CD14-positive monocyte (primary cell): ENCODE results near the gene PLD1. TPM values are rescaled to one million over a fixed set of nuclear protein-coding genes. Genes with fewer than 3 reads are reported as not detected.
A peak's percentile ranks its signal among the peaks of the same experiment; 100 is the strongest.

ENCODE experiments used
- DNase-seq, 3 donors: peaks; one replicate each; pipeline ENCODE4 v3.0.0-alpha.2; 2011 to 2022
- H2AFZ ChIP-seq: 2 replicates; pipeline ENCODE4 v1.6.0; 2012; ENCODE audit warnings: mild to moderate bottlenecking, low read depth, low read length, inconsistent platforms; ENCODE audit not compliant: insufficient read depth, poor library complexity, severe bottlenecking
- H3K27ac ChIP-seq, 2 donors: 1 replicate in 1 of 2; 2 replicates in 1 of 2; pipeline ENCODE4 v1.5.1; 2012 to 2013; ENCODE audit warnings: low read length in 2 of 2, control low read depth in 1 of 2, inconsistent platforms in 1 of 2, low read depth in 1 of 2, mild to moderate bottlenecking in 1 of 2
- H3K27me3 ChIP-seq, 2 donors: one replicate each; pipeline versions ENCODE4 v1.6.0 to v1.6.1; 2011 to 2013; ENCODE audit warnings: low read length in 2 of 2; ENCODE audit not compliant: control insufficient read depth in 2 of 2, insufficient read depth in 2 of 2
- H3K36me3 ChIP-seq, 2 donors: replicated peaks in 1 of 2; 1 replicate in 1 of 2; 2 replicates in 1 of 2; pipeline versions ENCODE4 v1.5.1 to v1.6.1; 2012 to 2013; ENCODE audit warnings: low read length in 2 of 2, control low read depth in 1 of 2, inconsistent platforms in 1 of 2, mild to moderate bottlenecking in 1 of 2; ENCODE audit not compliant: insufficient read depth in 2 of 2, control insufficient read depth in 1 of 2
- H3K4me1 ChIP-seq, 2 donors: 1 replicate in 1 of 2; 2 replicates in 1 of 2; pipeline versions ENCODE4 v1.5.1 to v1.6.1; 2012 to 2013; ENCODE audit warnings: low read length in 2 of 2, control low read depth in 1 of 2, inconsistent platforms in 1 of 2, mild to moderate bottlenecking in 1 of 2, moderate library complexity in 1 of 2; ENCODE audit not compliant: insufficient read depth in 2 of 2, control insufficient read depth in 1 of 2
- H3K4me2 ChIP-seq: replicated peaks from 2 replicates; pipeline ENCODE3; 2012; ENCODE audit warnings: low read length, moderate library complexity, mild to moderate bottlenecking; ENCODE audit not compliant: poor library complexity, severe bottlenecking; ENCODE audit errors: extremely low read depth
- H3K4me3 ChIP-seq, 3 experiments: fragments of 200-600 bp in 1 of 3; sonication (generic) in 1 of 3; replicated peaks in 1 of 3; 1 replicate in 2 of 3; 2 replicates in 1 of 3; pipeline ENCODE4 v1.5.1; 2011 to 2013; ENCODE audit warnings: low read length in 3 of 3, mild to moderate bottlenecking in 3 of 3, control low read depth in 2 of 3, low read depth in 2 of 3, inconsistent platforms in 1 of 3, moderate library complexity in 1 of 3
- H3K79me2 ChIP-seq: 2 replicates; pipeline ENCODE4 v1.6.0; 2012; ENCODE audit warnings: mild to moderate bottlenecking, control low read depth, inconsistent platforms, low read length, moderate library complexity; ENCODE audit not compliant: insufficient read depth
- H3K9ac ChIP-seq: 2 replicates; pipeline ENCODE4 v1.6.0; 2017; ENCODE audit warnings: low read length, mild to moderate bottlenecking; ENCODE audit not compliant: insufficient read depth, poor library complexity, severe bottlenecking
- H3K9me3 ChIP-seq, 2 donors: replicated peaks in 1 of 2; 1 replicate in 1 of 2; 2 replicates in 1 of 2; pipeline versions ENCODE4 v1.5.1 to v1.6.1; 2012 to 2013; ENCODE audit warnings: low read length in 2 of 2, control low read depth in 1 of 2; ENCODE audit not compliant: control insufficient read depth in 1 of 2, insufficient read depth in 1 of 2
- H4K20me1 ChIP-seq: 2 replicates; pipeline ENCODE4 v1.6.0; 2012; ENCODE audit warnings: mild to moderate bottlenecking, low read length, control low read depth, moderate library complexity; ENCODE audit not compliant: insufficient read depth
- H3K27ac Mint-ChIP-seq, 7 donors: one replicate each; pipeline ENCODE4 v1.8.0; 2020; ENCODE audit warnings: mild to moderate bottlenecking in 7 of 7, mixed read lengths in 7 of 7, moderate library complexity in 6 of 7, inconsistent platforms in 2 of 7
- H3K27me3 Mint-ChIP-seq, 3 donors: one replicate each; pipeline ENCODE4 v1.8.0; 2021 to 2022; ENCODE audit warnings: low read depth in 3 of 3, mild to moderate bottlenecking in 3 of 3, mixed read lengths in 3 of 3, moderate library complexity in 3 of 3, inconsistent platforms in 1 of 3
- H3K36me3 Mint-ChIP-seq, 2 donors: one replicate each; pipeline ENCODE4 v1.8.0; 2020; ENCODE audit warnings: mixed read lengths in 2 of 2, inconsistent platforms in 1 of 2, mild to moderate bottlenecking in 1 of 2
- H3K4me1 Mint-ChIP-seq: one replicate; pipeline ENCODE4 v1.8.0; 2020; ENCODE audit warnings: mild to moderate bottlenecking, mixed read lengths
- H3K4me3 Mint-ChIP-seq, 2 donors: one replicate each; pipeline ENCODE4 v1.8.0; 2020; ENCODE audit warnings: mild to moderate bottlenecking in 2 of 2, mixed read lengths in 2 of 2, moderate library complexity in 1 of 2
- H3K9me3 Mint-ChIP-seq, 7 donors: one replicate each; pipeline ENCODE4 v1.8.0; 2020 to 2022; ENCODE audit warnings: mixed read lengths in 7 of 7, mild to moderate bottlenecking in 6 of 7, moderate library complexity in 6 of 7, inconsistent platforms in 2 of 7
- CTCF ChIP-seq: fragments of 200-600 bp; IDR thresholded peaks from one replicate; pipeline ENCODE4 v1.8.0; 2022; ENCODE audit warnings: antibody characterized with exemption, mild to moderate bottlenecking
- WGBS: methylation state at CpG from one replicate; pipeline ENCODE4 v1.1.5; 2013; ENCODE audit warnings: missing lambda C conversion rate; ENCODE audit not compliant: insufficient coverage; 5-methylcytosine and 5-hydroxymethylcytosine counted together
- intact Hi-C, 2 donors: fragments of 100-400 bp; cut with micrococcal nuclease; formaldehyde crosslinking; loops; one replicate each; pipeline versions ENCODE4 v1.15.0 to v1.15.1; 2023
- polyA plus RNA-seq, 3 donors: library from polyadenylated mRNA; depleted of rRNA in 1 of 3; unstranded in 2 of 3; stranded (reverse) in 1 of 3; fragments of 300-500 nt in 2 of 3; fragments of >200 nt in 1 of 3; fragmentation: Illumina TruSeq in 2 of 3; gene quantifications; 1 replicate in 2 of 3; 2 replicates in 1 of 3; pipeline ENCODE4 v1.2.3, GENCODE V29; 2012 to 2021

Gene PLD1
- polyA plus RNA-seq, 3 donors: 5.1 to 7.9 (median 5.8) TPM

GRCh38 chr3:171654809-171655208 is 155.5 kb downstream of the PLD1 start:
- Mint-ChIP-seq H3K9me3 (peaks cover 0 to 3% (median 0%) of the 10 kb centered on the region in 7 donors), H3K27me3 (no peaks in the 10 kb centered on the region), H3K36me3 (peaks cover 58 to 64% of the 10 kb centered on the region in 2 donors), H3K27ac (peak overlapping the region in 4 of 7 donors; percentile 3 to 78 (median 62)), H3K4me1 (peaks cover 12% of the 10 kb centered on the region), H3K4me3 (no peak overlapping the region)
- Histone ChIP-seq H2AFZ (no peak overlapping the region), H3K27me3 (no peaks in the 10 kb centered on the region), H3K36me3 (peaks cover 38 to 87% of the 10 kb centered on the region in 2 donors), H3K9ac (no peak overlapping the region), H3K79me2 (no peaks in the 10 kb centered on the region), H3K9me3 (no peaks in the 10 kb centered on the region), H4K20me1 (no peaks in the 10 kb centered on the region), H3K4me3 (no peak overlapping the region), H3K27ac (no peak overlapping the region), H3K4me1 (peaks cover 0 to 3% of the 10 kb centered on the region in 2 donors), H3K4me2 (no peak overlapping the region)
- TF ChIP-seq CTCF: no peak
- no peak for DNase-seq
- WGBS: 17% methylated on average over 2 of the region's 3 CpGs
- intact Hi-C loops: no loop called here

GRCh38 chr3:171654326-171654725 is 156.0 kb downstream of the PLD1 start:
- Histone ChIP-seq H3K4me3 (no peak overlapping the region), H3K27me3 (no peaks in the 10 kb centered on the region), H3K4me2 (no peak overlapping the region), H3K27ac (no peak overlapping the region), H3K4me1 (peaks cover 0 to 3% of the 10 kb centered on the region in 2 donors), H3K79me2 (no peaks in the 10 kb centered on the region), H3K36me3 (peaks cover 35 to 82% of the 10 kb centered on the region in 2 donors), H4K20me1 (no peaks in the 10 kb centered on the region), H3K9me3 (no peaks in the 10 kb centered on the region), H3K9ac (no peak overlapping the region), H2AFZ (no peak overlapping the region)
- intact Hi-C loops: no loop called here
- 100% methylated on average over 1 of the region's 1 CpG for WGBS
- no peak overlapping the region for H3K4me3 Mint-ChIP-seq
- H3K36me3 Mint-ChIP-seq: peaks cover 55 to 60% of the 10 kb centered on the region in 2 donors
- no peak for TF ChIP-seq CTCF
- H3K27ac Mint-ChIP-seq: peak overlapping the region in 1 of 7 donors; percentile 65
- no peaks in the 10 kb centered on the region for H3K27me3 Mint-ChIP-seq
- peaks cover 0 to 3% (median 0%) of the 10 kb centered on the region in 7 donors for H3K9me3 Mint-ChIP-seq
- peaks cover 12% of the 10 kb centered on the region for H3K4me1 Mint-ChIP-seq
- DNase-seq: no peak
